ENCODE measurements around the gene FXYD6. TPM values are rescaled to one million over a fixed set of nuclear protein-coding genes. Genes with fewer than 3 reads are reported as not detected.

Gene FXYD6
- total RNA-seq, 2 experiments from 2014 or later, result not detected

GRCh38 chr11:117861151-117862018 is 15.1 kb downstream of the FXYD6 start:
- no peaks in the 10 kb centered on the region for H3K9me3 ChIP-seq (ENCODE audit: low read length)
- no peaks in the 10 kb centered on the region for H4K20me1 ChIP-seq (ENCODE audit: insufficient read depth, low read length)
- POLR2A ChIA-PET, result no interaction called here
- TF ChIP-seq CTCF (conservative IDR thresholded peaks at IDR 0.05; ENCODE audit: low read length), result no peak
- no peak for TF ChIP-seq EZH2phosphoT487 (IDR thresholded peaks at IDR 0.05; ENCODE audit: borderline replicate concordance, low read depth, low read length)
- no peaks in the 10 kb centered on the region for H3K36me3 ChIP-seq (ENCODE audit: insufficient read depth, low read length)
- H2AFZ ChIP-seq (ENCODE audit: low read length), result no peak overlapping the region
- H3K4me1 ChIP-seq (ENCODE audit: insufficient read depth, low read length, poor library complexity, severe bottlenecking), result no peaks in the 10 kb centered on the region
- no TSS peak for BruUV-seq (replicated peaks)
- no peaks in the 10 kb centered on the region for H3K9me2 ChIP-seq (ENCODE audit: insufficient read depth, low read length)
- no peaks in the 10 kb centered on the region for H3K79me2 ChIP-seq (ENCODE audit: insufficient read depth, low read depth, low read length)
- DNase-seq (ENCODE audit: low spot score), result no peak
- CTCF ChIA-PET (ENCODE audit: unreplicated experiment), result interaction anchor here (0.6 kb wide), 1 partner anchor 260 kb away, joined by 3 read pairs; no protein-coding TSS in a partner anchor
- no peak overlapping the region for H3K27ac ChIP-seq (ENCODE audit: low read depth, low read length, poor library complexity, severe bottlenecking)
- no peak overlapping the region for H3K4me3 ChIP-seq (ENCODE audit: low read depth, low read length, poor library complexity, severe bottlenecking)
- H3K4me2 ChIP-seq (ENCODE audit: low read length), result no peak overlapping the region
- intact Hi-C loops (cut with micrococcal nuclease; ENCODE audit: unreplicated experiment), result no loop called here

- Histone ChIP-seq H3K9me2 (ENCODE audit: insufficient read depth, low read length) (no peaks in the 10 kb centered on the region), H3K27ac (ENCODE audit: low read depth, low read length, poor library complexity, severe bottlenecking) (no peak overlapping the region), H3K9me3 (ENCODE audit: low read length) (no peaks in the 10 kb centered on the region), H3K79me2 (ENCODE audit: insufficient read depth, low read depth, low read length) (no peaks in the 10 kb centered on the region), H3K4me3 (ENCODE audit: low read depth, low read length, poor library complexity, severe bottlenecking) (no peak overlapping the region), H3K4me2 (ENCODE audit: low read length) (no peak overlapping the region), H4K20me1 (ENCODE audit: insufficient read depth, low read length) (no peaks in the 10 kb centered on the region), H3K4me1 (ENCODE audit: insufficient read depth, low read length, poor library complexity, severe bottlenecking) (no peaks in the 10 kb centered on the region), H3K36me3 (ENCODE audit: insufficient read depth, low read length) (no peaks in the 10 kb centered on the region), H2AFZ (ENCODE audit: low read length) (no peak overlapping the region)
- POLR2A ChIA-PET, result no interaction called here
- TF ChIP-seq EZH2phosphoT487 (IDR thresholded peaks at IDR 0.05; ENCODE audit: borderline replicate concordance, low read depth, low read length) (no peak), CTCF (conservative IDR thresholded peaks at IDR 0.05; ENCODE audit: low read length) (no peak)
- intact Hi-C loops (cut with micrococcal nuclease; ENCODE audit: unreplicated experiment), result no loop called here
- DNase-seq (ENCODE audit: low spot score), result no peak
- CTCF ChIA-PET (ENCODE audit: unreplicated experiment), result no interaction called here
- no TSS peak for BruUV-seq (replicated peaks)
Observed at GRCh38 chr11:117860139-117860538, 16.3 kb downstream of the FXYD6 start.

- H3K36me3 ChIP-seq (ENCODE audit: insufficient read depth, low read length), result no peaks in the 10 kb centered on the region
- no peak overlapping the region for H3K4me3 ChIP-seq (ENCODE audit: low read depth, low read length, poor library complexity, severe bottlenecking)
- H3K4me2 ChIP-seq (ENCODE audit: low read length), result no peak overlapping the region
- no peak overlapping the region for H2AFZ ChIP-seq (ENCODE audit: low read length)
- CTCF ChIA-PET (ENCODE audit: unreplicated experiment), result no interaction called here
- H3K9me3 ChIP-seq (ENCODE audit: low read length), result no peaks in the 10 kb centered on the region
- no peak for TF ChIP-seq EZH2phosphoT487 (IDR thresholded peaks at IDR 0.05; ENCODE audit: borderline replicate concordance, low read depth, low read length)
- TF ChIP-seq CTCF (conservative IDR thresholded peaks at IDR 0.05; ENCODE audit: low read length), result no peak
- H3K27ac ChIP-seq (ENCODE audit: low read depth, low read length, poor library complexity, severe bottlenecking), result no peak overlapping the region
- H3K79me2 ChIP-seq (ENCODE audit: insufficient read depth, low read depth, low read length), result no peaks in the 10 kb centered on the region
- BruUV-seq (replicated peaks), result no TSS peak
- intact Hi-C loops (cut with micrococcal nuclease; ENCODE audit: unreplicated experiment), result no loop called here
- H4K20me1 ChIP-seq (ENCODE audit: insufficient read depth, low read length), result no peaks in the 10 kb centered on the region
- no peaks in the 10 kb centered on the region for H3K9me2 ChIP-seq (ENCODE audit: insufficient read depth, low read length)
- H3K4me1 ChIP-seq (ENCODE audit: insufficient read depth, low read length, poor library complexity, severe bottlenecking), result no peaks in the 10 kb centered on the region
- POLR2A ChIA-PET, result no interaction called here
- DNase-seq (ENCODE audit: low spot score), result no peak
Observed at GRCh38 chr11:117859488-117860112, 16.9 kb downstream of the FXYD6 start.

Data from OCI-LY7 (cell line).